Left lung (tissue), 10 donors: Measurements from ENCODE around the gene ATG9A. TPM values are rescaled to one million over a fixed set of nuclear protein-coding genes. Genes with fewer than 3 reads are reported as not detected.

Experiments
- ATAC-seq: fragments of 200-7000 bp; cut with Tn5 transposase; one replicate; pipeline ENCODE4 v1.9.1; 2020; ENCODE audit warnings: moderate library complexity
- DNase-seq, 4 donors: peaks; one replicate each; pipeline ENCODE4 v3.0.0-alpha.2; 2013 to 2020
- H3K27ac ChIP-seq, 2 donors: fragments of 200-600 bp; sonication (generic) in 1 of 2; one replicate each; pipeline versions ENCODE4 v1.5.0 to v1.8.0; 2020 to 2021
- H3K27me3 ChIP-seq, 2 donors: fragments of 200-600 bp; sonication (generic) in 1 of 2; one replicate each; pipeline versions ENCODE4 v1.5.0 to v1.8.0; 2020 to 2021
- H3K36me3 ChIP-seq, 2 donors: fragments of 200-600 bp; sonication (generic) in 1 of 2; one replicate each; pipeline versions ENCODE4 v1.5.0 to v1.8.0; 2020 to 2021
- H3K4me1 ChIP-seq, 2 donors: fragments of 200-600 bp; one replicate each; pipeline ENCODE4 v1.8.0; 2021
- H3K4me3 ChIP-seq, 2 donors: fragments of 200-600 bp; sonication (generic) in 1 of 2; one replicate each; pipeline versions ENCODE4 v1.5.0 to v1.8.0; 2020 to 2021; ENCODE audit warnings: mild to moderate bottlenecking in 1 of 2
- H3K9me3 ChIP-seq, 2 donors: fragments of 200-600 bp; sonication (generic) in 1 of 2; one replicate each; pipeline versions ENCODE4 v1.5.0 to v1.8.0; 2020 to 2021
- CTCF ChIP-seq, 2 donors: fragments of 200-600 bp; sonication (generic) in 1 of 2; IDR thresholded peaks; one replicate each; pipeline versions ENCODE4 v1.5.0 to v1.8.0; 2021; ENCODE audit warnings: antibody characterized with exemption in 2 of 2
- intact Hi-C, 2 donors: fragments of 100-400 bp; cut with DNase I; formaldehyde crosslinking; loops; one replicate each; pipeline versions ENCODE4 v1.11.2 to v1.14.2; 2022
- polyA plus RNA-seq, 6 donors: library from polyadenylated mRNA; unstranded; fragments of 120-200 nt; gene quantifications; one replicate each; pipeline ENCODE4 v1.2.1, GENCODE V29; 2013; ENCODE audit not compliant: insufficient read length in 6 of 6
- total RNA-seq, 2 donors: library from RNA; stranded (reverse); fragmentation: NEBNext Ultra II Directional; extraction: Animal tissue kit (Norgen Biotek cat#: 25700); gene quantifications; one replicate each; pipeline ENCODE4 v1.2.1, GENCODE V29; 2021
- donor health status: DM: no; HTN: yes; CAD: no.
- donor health status: DM: no; HTN: no; CAD: no.

The ATG9A gene
- total and polyA plus RNA-seq, 8 donors: 43.1 to 58.9 (median 48.7) TPM

DNA sequence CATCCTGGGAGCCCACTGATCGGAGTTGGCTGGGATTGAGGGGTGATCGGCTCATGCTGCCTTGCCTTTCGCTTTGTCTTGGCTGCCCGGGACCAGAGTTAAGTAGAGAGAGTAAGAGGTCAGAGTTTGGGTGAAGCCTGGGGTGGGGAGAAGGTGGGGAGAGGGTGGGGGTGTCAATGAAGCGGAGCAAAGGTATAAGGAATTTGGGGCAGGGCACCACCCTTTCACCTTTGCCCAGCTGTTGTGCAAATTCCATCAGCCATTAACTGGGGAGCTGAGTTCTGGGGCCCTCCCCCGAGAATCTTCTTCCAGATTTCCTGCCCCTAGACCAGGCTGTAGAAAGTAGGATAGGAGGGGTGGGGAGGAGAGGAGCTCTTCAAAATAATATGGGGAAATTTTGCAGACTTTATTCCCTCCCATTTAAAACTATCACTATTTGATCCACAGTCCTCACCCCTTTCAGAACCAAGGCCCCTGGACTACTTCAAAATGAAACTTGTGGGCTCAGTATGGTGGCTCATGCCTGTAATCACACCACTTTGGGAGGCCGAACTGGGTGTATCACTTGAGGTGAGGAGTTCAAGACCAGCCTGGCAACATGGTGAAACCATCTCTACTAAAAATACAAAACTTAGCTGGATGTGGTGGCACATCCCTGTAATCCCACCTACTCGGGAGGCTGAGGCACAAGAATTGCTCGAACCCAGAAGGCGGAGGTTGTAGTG is 59.3 kb downstream of the ATG9A start, which contains the start of gene SLC23A3:
Gene SLC23A3 (minus strand): TSS at position 100 of the 725 bp plus-strand sequence. CDS start 45 bp downstream, at position 55.
- TF ChIP-seq CTCF (IDR thresholded peaks at IDR 0.05): no peak
- peaks cover 0 to 20% of the 10 kb centered on the region in 2 donors for H3K4me1 ChIP-seq
- no peaks in the 10 kb centered on the region for H3K27me3 ChIP-seq
- intact Hi-C loops: loop anchor here (5.0 to 10.0 kb wide), 2 partner anchors 125 to 127 kb away; no protein-coding TSS in a partner anchor
- H3K4me3 ChIP-seq: no peak within 1 kb of the TSS
- DNase-seq (no peak), ATAC-seq (no peak)
- peaks cover 0 to 38% of the 10 kb centered on the region in 2 donors for H3K36me3 ChIP-seq
- no peaks in the 10 kb centered on the region for H3K9me3 ChIP-seq
- no peak within 1 kb of the TSS for H3K27ac ChIP-seq

Other genes with a start within 250 kb of the ATG9A start
- gene FEV, start 244.5 kb downstream of the ATG9A start, total RNA-seq: not detected
- not detected for gene FEV, start 244.5 kb downstream of the ATG9A start, polyA plus RNA-seq
- not detected for gene CRYBA2, start 236.2 kb downstream of the ATG9A start, total RNA-seq
- gene CRYBA2, start 236.2 kb downstream of the ATG9A start, polyA plus RNA-seq: under 1 TPM in 1 of 6 donors, not detected in 5; 0.22 TPM
- 1 to 10 TPM in 1 of 2 donors, not detected in 1; 4.3 TPM for gene CFAP65, start 188.1 kb downstream of the ATG9A start, total RNA-seq
- gene CFAP65, start 188.1 kb downstream of the ATG9A start, polyA plus RNA-seq: 1 to 10 TPM in 5 of 6 donors, under 1 TPM in 1; 0.83 to 4.3 (median 2.9) TPM
- 1 to 10 TPM; 1.0 to 1.7 TPM for gene IHH, start 168.7 kb downstream of the ATG9A start, total RNA-seq
- gene IHH, start 168.7 kb downstream of the ATG9A start, polyA plus RNA-seq: 1 to 10 TPM; 1.7 to 3.7 (median 2.1) TPM
- gene NHEJ1, start 68.8 kb downstream of the ATG9A start, total RNA-seq: 10 to 100 TPM; 14.0 to 16.4 TPM
- 10 to 100 TPM; 16.3 to 20.9 (median 18.8) TPM for gene NHEJ1, start 68.8 kb downstream of the ATG9A start, polyA plus RNA-seq
- 1 to 10 TPM; 3.8 to 4.4 TPM for gene SLC23A3, start 59.6 kb downstream of the ATG9A start, total RNA-seq
- gene SLC23A3, start 59.6 kb downstream of the ATG9A start, polyA plus RNA-seq: 1 to 10 TPM; 2.6 to 5.5 (median 4.3) TPM
- 10 to 100 TPM; 59.0 to 68.2 TPM for gene CNPPD1, start 52.7 kb downstream of the ATG9A start, total RNA-seq
- 10 to 100 TPM; 34.6 to 42.7 (median 40.7) TPM for gene CNPPD1, start 52.7 kb downstream of the ATG9A start, polyA plus RNA-seq
- gene RETREG2, start 51.4 kb downstream of the ATG9A start, total RNA-seq: 10 to 100 TPM; 84.6 to 85.4 TPM
- gene RETREG2, start 51.4 kb downstream of the ATG9A start, polyA plus RNA-seq: 10 to 100 TPM; 75.0 to 86.6 (median 81.7) TPM
- 10 to 100 TPM; 28.5 to 40.8 TPM for gene ZFAND2B, start 22.9 kb downstream of the ATG9A start, total RNA-seq
- gene ZFAND2B, start 22.9 kb downstream of the ATG9A start, polyA plus RNA-seq: 10 to 100 TPM; 26.3 to 41.8 (median 36.0) TPM
- 10 to 100 TPM; 24.3 to 45.3 TPM for gene ABCB6, start 10.7 kb downstream of the ATG9A start, total RNA-seq
- 10 to 100 TPM; 23.2 to 45.3 (median 30.1) TPM for gene ABCB6, start 10.7 kb downstream of the ATG9A start, polyA plus RNA-seq
- 10 to 100 TPM; 34.5 to 36.5 TPM for gene ANKZF1, start 170 bp upstream of the ATG9A start, total RNA-seq
- 10 to 100 TPM; 54.7 to 85.5 (median 80.0) TPM for gene ANKZF1, start 170 bp upstream of the ATG9A start, polyA plus RNA-seq
- gene GLB1L, start 15.8 kb upstream of the ATG9A start, total RNA-seq: 10 to 100 TPM in 1 of 2 donors, 1 to 10 TPM in 1; 9.9 to 11.9 TPM
- gene GLB1L, start 15.8 kb upstream of the ATG9A start, polyA plus RNA-seq: 10 to 100 TPM; 14.6 to 17.9 (median 16.6) TPM
- gene STK16, start 15.8 kb upstream of the ATG9A start, total RNA-seq: 10 to 100 TPM; 23.9 to 26.3 TPM
- 10 to 100 TPM; 30.9 to 35.6 (median 33.2) TPM for gene STK16, start 15.8 kb upstream of the ATG9A start, polyA plus RNA-seq
- 1 to 10 TPM in 1 of 2 donors, not detected in 1; 3.0 TPM for gene TUBA4B, start 23.6 kb upstream of the ATG9A start, total RNA-seq
- gene TUBA4B, start 23.6 kb upstream of the ATG9A start, polyA plus RNA-seq: 1 to 10 TPM in 5 of 6 donors, under 1 TPM in 1; 0.50 to 6.0 (median 3.7) TPM
- gene TUBA4A, start 24.3 kb upstream of the ATG9A start, total RNA-seq: 10 to 100 TPM; 65.0 to 84.0 TPM
- 10 to 100 TPM; 24.1 to 41.4 (median 36.2) TPM for gene TUBA4A, start 24.3 kb upstream of the ATG9A start, polyA plus RNA-seq
- 10 to 100 TPM; 54.2 to 97.4 TPM for gene DNAJB2, start 49.7 kb upstream of the ATG9A start, total RNA-seq
- 10 to 100 TPM; 58.7 to 74.8 (median 63.7) TPM for gene DNAJB2, start 49.7 kb upstream of the ATG9A start, polyA plus RNA-seq
- 1 to 10 TPM in 1 of 2 donors, not detected in 1; 1.4 TPM for gene PTPRN, start 79.8 kb upstream of the ATG9A start, total RNA-seq
- gene PTPRN, start 79.8 kb upstream of the ATG9A start, polyA plus RNA-seq: 1 to 10 TPM in 1 of 6 donors, under 1 TPM in 5; 0.17 to 1.1 (median 0.79) TPM
- gene RESP18, start 103.1 kb upstream of the ATG9A start, total RNA-seq: not detected
- gene RESP18, start 103.1 kb upstream of the ATG9A start, polyA plus RNA-seq: not detected
- gene DNPEP, start 158.3 kb upstream of the ATG9A start, total RNA-seq: 10 to 100 TPM; 41.6 to 62.9 TPM
- 10 to 100 TPM; 60.6 to 86.4 (median 72.9) TPM for gene DNPEP, start 158.3 kb upstream of the ATG9A start, polyA plus RNA-seq
- 100 to 1,000 TPM in 1 of 2 donors, 10 to 100 TPM in 1; 32.0 to 101 TPM for gene DES, start 188.7 kb upstream of the ATG9A start, total RNA-seq
- 10 to 100 TPM in 5 of 6 donors, 1 to 10 TPM in 1; 8.7 to 31.3 (median 23.8) TPM for gene DES, start 188.7 kb upstream of the ATG9A start, polyA plus RNA-seq
- gene SPEG, start 205.2 kb upstream of the ATG9A start, total RNA-seq: 10 to 100 TPM in 1 of 2 donors, 1 to 10 TPM in 1; 7.3 to 11.7 TPM
- gene SPEG, start 205.2 kb upstream of the ATG9A start, polyA plus RNA-seq: 10 to 100 TPM; 21.5 to 34.2 (median 29.1) TPM